Hypothalamus (tissue), 51 donors: ENCODE results near the gene TFCP2L1.

Experiments used
- DNase-seq, 51 donors: peaks; one replicate each; lab custom pipeline; 2025; lab: John Stamatoyannopoulos, UW

TFCP2L1 gene

DNA sequence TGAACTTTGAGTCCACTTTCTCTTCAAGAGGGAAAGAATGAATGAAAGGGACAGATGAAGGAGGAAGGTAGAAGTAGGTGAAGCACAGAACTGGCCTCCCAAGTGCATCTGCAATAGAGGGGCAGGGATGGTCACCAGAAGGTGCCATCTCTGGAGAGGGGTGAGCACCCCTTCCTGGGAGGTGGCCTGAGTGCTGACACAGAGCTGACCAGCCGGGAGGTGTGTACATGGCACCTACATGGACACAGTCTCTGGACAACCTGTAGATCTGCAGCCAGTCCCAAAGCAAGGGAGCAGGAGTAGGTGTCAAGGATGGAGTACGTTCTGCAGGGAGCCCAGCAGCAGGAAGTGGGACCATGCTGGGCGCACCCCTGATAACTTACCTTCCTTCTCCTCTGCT, 83.2 kb downstream of the TFCP2L1 start:
- no peak for DNase-seq

DNA sequence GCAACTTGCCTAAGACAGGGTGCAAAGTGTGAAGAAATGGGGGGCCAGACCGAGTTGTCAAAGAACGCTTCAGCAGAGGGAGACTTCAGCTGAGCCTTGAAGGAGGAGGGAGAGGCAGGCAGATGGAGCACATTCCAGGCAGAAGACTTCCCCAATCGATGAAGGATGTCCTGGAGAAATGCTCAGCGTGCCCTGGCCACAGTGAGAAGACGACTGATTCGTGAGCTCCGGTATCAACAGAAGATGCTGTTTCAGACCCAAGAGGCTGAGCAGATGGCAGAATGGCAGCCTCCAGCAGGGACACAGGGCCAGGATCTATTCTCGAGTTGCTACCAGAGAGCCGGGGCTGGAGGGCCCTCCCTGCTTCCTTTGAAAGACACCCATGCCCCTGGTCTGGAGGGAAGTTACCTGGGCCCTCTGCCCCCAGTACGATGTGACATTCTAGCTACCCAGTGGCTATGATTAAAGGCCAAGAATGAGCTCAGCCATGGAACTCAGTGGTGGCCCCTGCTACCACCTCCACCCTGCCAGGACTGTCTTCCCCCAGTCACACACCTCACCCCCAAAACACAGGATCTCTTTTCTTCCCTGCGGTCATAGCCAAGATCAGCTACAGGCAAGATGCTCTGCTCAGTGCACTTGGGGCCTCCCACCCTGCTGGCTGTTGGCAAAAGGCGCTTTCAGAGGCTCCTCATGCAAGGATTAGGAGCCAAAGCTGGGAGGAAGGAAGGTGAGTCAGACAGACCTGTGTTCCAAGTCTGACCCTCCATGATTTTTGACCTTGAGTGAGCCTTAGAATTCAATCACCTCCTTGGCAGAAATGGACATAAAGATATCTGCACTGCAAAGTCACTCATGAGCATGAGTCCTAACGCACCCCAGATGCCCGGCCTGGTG, 84.3 kb downstream of the TFCP2L1 start:
- DNase-seq = no peak

DNA sequence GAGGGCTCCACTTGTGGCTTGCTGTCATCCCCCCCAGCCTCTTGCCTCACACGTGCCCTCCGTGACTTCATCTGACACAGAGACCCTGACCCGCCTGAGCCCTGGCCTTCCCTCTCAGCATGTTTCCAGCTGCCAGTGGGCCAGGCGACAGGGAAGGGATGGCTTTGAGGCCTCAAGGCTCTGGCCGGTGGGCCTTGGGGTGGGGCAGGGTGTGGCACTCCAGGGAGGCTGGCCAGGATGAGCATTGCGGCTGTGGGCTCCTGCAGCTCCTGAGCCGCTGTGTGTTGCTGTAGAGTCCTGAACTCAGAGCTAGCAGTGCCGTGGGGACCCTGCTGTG, 85.0 kb downstream of the TFCP2L1 start:
- DNase-seq = no peak

DNA sequence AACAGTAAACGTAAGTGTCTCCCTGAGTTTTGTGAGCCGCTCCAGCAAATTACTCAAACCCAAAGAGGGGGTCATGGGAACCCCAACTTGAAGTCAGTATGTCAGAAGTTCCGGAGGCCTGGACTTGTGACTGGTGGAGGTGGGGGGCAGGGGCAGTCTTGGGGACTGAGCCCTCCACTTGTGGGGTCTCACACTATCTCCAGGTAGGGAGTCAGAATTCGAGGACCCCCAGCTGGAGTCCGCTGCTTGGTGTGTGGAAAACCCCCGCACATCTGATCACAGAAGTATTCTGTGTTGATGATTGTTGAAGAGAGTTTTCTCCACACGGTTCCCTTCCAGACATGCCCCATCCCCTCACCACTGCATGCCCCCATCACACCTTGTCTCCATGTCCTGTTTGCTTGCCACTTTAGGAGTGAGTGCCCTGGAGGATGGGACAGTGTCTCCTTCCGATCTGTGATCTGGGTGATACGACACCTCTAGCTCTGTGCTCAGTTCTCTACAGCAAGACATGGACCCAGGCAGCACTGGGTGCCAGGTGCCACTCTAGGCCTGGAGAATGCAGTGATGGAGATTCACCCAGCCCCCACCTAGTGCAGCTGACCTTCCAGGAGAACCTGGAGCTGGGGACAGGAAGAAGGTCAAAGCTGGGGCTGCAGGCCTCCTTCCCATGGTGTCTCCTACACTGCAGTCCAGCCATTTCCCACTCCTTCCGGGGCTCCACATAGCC, 85.6 kb downstream of the TFCP2L1 start:
- DNase-seq = no peak

DNA sequence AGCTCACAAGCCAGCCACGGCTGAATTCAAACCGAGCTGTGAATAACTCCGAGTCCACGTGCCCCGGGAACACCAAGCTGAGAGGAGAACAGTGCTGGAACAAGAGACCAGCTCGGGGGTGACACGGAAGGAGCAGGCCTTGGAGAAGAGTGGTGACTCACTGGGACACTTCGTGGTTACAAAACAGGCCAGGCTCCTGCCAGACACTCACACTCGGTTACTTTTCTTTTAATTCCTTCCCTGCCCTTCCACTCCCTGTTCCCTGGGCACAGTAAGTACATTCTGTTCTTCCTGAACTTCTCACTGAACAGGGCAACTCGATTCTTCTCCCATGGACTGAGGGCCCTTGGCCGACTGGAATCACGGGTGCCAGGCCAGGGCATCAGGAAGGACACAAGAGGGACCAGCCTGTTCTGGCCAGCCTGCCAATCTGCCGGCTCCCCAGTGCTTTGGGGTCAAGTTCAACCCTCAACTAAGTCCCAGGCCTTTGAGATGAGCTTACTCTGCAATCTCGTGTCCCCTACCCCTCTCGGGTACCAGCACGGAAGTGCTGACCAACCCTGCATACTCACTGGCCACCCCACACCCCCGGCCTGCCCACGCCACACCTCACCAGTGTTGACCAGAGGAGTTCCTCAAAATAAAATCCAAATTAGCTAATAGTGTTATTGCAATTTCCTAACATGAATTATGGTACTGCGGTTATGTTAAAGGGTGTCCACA, 87.5 kb downstream of the TFCP2L1 start:
- peak in 43 of 51 donors; percentile 18 to 92 (median 67) for DNase-seq

DNA sequence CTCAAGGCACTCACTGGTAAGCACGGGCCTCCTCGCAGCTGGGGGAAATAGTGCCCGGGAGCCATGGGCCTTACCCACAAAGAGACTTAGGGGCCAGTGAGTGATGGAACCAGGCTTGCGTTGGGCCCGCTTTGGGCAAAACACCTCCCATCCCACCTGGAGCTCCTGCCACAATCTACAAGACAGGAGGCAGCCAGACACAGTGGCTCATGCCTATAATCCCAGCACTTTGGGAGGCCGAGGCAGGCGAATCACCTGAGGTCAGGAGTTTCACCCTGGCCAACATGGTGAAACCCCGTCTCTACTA, 88.2 kb downstream of the TFCP2L1 start:
- no peak for DNase-seq

DNA sequence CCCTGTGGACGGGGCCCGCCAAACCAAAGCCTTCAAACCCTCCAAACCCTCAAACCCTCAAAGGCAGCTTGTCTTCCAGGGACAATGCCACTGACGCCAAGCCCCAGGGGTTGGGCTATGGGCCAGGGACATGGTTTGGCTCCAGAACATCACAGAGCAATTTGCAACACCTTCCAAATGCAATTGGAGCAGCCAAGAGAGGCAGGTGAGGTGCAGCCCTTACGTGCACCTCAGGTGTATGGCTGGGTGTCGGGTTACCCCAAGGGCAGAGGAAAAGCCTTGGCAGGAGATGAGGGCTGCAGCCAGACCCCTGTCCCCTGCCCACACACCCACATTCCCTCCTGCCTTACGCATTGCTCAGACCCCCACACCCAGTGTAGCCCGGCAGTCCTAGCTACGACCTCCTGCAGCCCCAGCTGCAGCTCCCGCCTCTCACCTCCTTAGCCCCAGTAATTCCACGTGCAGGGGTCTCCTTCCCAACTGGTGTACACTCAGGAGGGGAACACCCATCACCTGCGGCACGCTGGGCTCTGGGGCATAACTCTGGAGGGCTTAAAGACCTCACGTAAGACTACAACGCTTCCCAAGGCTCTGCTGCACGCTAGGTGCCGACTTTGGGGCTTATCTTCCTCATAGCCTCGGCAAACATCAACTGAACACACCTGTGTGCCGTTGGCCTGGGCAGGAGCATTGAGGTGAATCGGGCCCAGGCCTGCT, 88.7 kb downstream of the TFCP2L1 start:
- DNase-seq = peak in 3 of 51 donors; percentile 12 to 21 (median 18)

DNA sequence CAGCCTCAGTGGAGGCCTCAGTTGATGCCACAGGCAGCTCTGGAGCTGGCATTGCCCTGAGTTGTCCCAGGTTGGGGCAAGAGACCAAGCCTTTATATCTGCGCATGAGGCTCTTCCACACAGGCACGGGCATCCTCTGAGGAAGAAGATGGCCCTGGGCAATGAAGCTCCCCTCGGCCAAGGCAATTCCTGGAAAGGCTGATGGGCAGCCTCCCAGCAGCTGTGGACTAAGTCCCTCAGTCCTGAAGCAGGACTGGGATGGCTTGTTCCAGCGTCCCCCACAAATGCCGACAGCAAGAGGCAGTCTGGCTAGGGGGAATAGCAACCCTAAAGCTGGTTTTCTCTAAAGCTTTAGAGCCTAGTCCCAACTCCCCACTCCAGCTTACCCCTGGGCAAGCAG, 90.0 kb downstream of the TFCP2L1 start:
- DNase-seq = no peak

DNA sequence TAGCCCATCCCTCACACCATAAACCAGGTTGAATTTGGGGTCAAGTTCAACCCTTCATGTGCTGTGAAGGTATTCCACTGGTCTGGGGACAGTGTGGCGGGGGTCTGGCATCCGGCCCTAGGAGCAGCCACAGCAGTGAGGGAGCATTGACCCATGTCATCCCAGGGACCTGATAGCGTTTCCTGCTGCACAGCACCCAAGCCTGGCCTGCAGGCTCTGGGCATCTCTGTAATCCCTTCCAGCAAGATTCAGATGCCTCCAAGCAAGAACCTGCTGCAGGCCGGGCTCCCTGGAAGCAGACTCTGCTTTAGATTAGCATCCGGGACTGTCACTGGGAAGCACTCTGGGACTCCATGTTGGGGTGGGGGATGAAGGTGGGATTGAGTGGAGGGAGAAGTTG, 90.4 kb downstream of the TFCP2L1 start:
- no peak for DNase-seq

DNA sequence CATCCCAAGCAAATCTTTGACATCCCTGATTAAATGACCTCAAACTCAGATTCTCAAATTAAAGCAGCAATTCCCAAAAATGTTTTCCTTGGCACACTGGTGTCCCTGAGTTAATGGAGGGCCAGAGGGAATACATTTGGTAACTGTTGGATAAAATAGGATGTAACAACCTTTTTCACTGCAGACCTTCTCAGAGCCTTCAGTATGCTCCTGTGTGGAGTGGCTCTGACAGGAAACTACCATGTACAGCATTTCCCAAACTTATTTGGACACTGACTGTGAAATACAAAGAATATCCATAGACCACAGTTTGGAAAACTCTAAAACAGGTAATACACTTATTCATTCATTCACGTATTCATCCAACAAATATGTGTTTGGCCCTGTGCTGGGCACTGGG, 91.8 kb downstream of the TFCP2L1 start:
- no peak for DNase-seq

DNA sequence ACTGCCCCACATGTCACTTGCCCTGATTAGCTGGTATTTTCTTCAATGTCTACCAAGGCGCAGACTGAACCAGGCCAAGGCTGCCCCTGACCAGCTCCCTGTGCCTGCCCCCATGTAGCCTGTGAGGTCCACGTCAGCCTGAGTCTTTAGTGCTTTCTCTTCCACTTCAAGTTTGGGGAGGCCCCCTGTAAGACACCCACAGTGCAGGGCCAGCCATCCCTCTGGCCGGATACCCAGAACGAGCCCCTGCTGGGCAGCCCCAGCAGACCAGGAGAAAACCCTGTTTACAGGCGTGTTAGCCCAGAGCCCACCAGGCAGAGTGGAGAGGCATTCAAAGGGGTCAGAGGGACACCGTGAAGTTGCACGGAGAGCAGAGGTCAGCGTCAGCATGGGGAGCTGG, 92.4 kb downstream of the TFCP2L1 start:
- DNase-seq = no peak

DNA sequence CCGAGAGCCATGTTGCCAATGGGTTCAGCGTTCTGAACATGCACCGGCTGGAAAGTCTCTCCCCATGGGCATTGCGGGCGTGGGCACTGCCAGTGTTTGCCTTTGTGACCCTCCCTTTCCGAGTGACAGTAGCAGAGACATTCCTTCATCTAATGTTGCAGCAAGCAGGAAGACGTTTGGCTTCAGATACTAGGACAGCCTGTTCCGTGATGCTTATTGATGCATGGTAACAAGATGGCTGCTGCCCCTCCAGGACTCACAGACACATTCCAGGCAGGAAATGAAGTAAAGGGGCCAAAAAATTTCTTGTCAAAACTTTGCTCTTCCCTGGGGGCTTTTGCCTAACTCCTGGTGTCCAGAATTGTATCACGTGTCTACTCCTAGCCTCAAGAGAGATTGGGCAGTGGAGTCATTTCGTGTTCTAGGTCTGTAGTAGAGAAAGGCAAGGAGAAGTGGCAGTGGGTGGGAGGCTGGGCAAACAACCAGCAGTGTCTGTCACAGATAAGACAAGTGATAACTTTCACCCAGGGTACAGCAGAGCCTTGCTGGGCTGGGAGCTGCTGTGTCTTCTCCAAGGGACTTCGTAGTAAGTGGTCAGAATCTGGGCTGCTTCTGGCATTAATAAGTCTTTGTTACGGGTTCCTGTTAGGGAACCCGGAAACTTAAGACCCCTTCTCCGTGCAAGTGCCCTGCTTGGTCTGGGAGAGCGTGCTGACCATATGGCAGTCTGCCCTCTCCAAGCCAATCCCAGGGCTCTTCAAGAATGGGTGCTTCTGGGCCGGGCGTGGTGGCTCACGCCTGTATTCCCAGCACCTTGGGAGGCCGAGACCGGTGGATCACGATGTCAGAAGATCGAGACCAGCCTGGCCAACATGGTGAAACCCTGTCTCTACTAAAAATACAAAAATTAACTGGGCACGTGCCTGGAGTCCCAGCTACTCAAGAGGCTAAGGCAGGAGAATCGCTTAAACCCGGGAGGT, 93.5 kb downstream of the TFCP2L1 start:
- DNase-seq = no peak

DNA sequence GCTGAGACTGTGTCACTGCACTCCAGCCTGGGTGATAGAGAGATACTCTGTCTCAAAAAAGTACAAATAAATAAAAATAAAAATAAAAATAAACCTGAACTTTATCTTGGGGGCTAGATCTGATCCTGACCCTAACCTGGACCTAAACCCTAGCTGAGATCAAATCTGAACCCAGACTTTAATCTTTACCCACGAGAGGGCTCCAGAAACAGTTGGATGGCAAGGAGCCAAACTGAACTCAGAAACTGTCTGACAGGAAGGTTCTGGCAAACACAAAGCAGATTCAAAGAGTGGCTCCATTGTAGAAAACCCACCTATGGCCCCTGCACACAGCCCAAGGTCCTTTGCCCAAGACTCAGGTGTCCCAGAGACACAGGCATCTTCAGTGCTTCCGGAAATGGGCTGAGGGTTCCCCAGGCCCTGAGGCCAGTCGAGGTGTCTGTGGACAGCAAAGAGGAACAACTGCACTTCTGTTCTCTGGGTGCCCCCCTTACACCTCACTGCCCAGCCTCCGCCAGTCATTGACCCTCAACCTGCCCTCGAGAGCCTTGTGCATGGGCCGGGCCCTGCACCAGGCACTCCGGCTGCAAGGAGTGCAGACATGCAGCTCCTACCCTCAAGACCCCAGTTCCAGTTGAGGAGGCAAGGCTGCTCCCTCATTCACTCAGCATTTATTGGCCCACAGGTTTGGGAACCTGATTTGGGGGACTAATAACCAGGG, 95.2 kb downstream of the TFCP2L1 start:
- DNase-seq = no peak

DNA sequence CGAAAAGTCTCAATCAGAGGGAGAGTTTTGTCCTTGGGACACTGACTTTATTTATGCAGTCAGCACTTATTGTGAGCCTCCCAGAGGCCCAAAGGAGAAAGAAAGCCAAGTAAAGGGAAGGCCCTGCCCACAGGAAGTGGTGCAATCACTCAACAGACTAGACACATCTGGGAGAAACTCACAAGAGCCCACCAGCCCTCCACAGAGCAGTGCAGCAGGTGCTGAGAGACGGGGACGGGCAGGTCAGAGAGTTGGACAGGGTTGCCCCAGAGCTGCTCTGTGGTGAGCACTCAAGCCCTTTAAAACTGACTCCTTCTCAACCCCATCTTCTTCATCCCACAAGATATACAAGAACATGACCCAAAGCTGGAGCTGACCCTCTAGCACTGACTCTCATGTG, 96.0 kb downstream of the TFCP2L1 start:
- no peak for DNase-seq

DNA sequence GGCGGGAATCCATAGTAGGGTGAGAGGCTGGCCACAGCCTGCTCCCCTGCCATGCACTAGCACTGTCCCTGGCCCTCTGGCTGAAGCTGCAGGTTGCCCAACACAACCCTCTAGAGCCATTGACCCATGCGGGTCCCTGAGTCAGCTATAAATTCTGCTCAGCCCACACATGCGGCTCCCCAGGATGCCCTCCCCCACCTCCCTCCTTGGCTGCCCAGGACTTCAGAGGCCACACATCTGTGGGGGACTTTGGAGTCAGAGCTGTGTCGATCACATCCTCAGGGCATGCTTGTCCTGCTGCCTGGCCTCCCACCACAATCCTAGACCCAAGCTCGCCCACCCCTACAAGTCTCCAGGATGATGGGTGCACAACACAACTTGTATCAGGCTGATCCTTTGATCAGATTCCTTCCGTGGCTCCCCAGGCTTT, 97.0 kb downstream of the TFCP2L1 start:
- no peak for DNase-seq

DNA sequence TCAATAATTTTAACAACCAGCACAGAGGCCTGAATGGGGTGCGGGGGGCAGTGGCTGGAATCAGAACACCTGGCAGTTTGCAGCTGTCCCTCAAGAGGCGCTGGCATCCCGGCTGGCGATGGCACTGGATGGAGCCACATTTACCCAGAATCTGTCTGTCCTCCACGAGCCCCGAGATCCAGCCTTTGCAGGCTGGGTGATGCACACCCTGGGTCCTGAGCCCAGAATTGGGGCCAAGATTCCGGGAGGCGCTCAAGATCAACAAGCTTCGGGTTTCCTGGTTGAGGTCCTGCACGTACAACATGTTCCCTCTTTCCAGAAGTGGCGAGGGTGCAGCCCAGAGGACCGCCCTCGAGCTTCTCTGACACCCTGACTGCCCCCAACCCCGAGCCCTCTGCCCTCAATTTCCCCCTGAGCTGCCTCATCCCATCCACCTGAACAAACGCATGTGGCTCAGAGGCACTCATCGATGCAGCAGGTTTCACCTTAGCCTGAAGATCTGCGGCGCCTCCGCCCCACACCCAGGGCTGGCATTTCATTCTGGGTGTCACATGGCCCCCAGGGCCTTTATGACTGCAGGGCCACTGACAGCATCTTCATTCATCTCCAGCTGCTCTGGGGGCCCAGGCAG, 97.5 kb downstream of the TFCP2L1 start:
- no peak for DNase-seq

DNA sequence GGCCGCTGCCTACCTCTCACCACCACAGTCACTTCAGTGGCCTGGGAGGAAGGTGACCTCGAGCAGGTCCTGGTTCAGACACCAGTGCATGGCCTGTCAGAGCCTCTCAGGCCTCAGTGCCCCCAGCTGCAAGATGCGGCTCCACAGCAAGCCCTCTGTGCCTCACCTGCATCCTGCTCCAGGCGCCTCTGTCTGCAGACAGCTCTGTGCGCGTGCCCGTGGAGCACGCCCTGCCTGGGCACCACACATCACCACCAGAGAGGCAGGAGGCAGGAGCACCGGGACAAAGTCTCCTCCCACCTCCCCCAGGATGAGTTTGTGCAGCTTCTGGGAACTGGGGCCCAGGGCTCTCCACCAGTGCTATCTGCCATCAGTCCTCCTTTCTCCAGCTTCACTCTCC, 98.7 kb downstream of the TFCP2L1 start:
- no peak for DNase-seq

DNA sequence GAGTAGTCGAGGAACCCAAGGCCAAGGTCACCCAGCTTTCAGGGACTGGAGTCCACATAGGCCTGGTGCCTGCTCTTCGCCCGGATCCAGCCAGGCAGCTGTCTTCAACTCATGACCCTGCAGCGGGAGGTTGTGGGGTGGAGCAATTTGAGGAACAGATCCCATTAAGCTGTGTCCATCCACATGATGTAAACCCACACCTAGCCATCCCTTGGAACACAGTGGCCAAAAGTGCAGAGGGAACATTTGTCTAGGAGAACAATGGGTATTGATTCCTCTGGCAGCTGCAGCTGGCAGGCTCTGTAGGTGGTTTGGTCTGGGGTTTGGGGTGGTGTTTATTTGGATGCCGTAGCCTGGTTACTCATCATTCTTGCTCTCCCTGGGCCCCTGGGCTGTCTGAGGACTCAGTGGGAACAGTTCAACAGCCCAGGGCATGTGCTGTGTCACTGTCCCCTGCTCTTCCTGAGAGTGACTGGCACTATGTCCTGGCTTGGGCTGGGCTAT, 99.4 kb downstream of the TFCP2L1 start:
- DNase-seq = peak in 9 of 51 donors; percentile 10 to 44 (median 23)
